A204.1 (cell line): ENCODE data around the gene ZNF274.
"Not testable (repeated sequence)": the region's sequence is repeated elsewhere in the genome, so short reads cannot be mapped to it uniquely, and the experiment has no call there.

ENCODE experiments used
- FAIRE-seq: peaks from 2 replicates; lab custom pipeline; 2012; peaks lifted over from hg19 to GRCh38; lab: Jason Lieb, UNC

Gene ZNF274

GRCh38 chr19:58212336-58213074 is 29.6 kb downstream of the ZNF274 start:
- FAIRE-seq: no peak

GRCh38 chr19:58213075-58213369 is 30.2 kb downstream of the ZNF274 start:
- FAIRE-seq: no peak

- no peak for FAIRE-seq
Observed at GRCh38 chr19:58217069-58217481, 34.2 kb downstream of the ZNF274 start.

- no peak for FAIRE-seq
Observed at GRCh38 chr19:58217607-58218391, 34.9 kb downstream of the ZNF274 start.

- no peak for FAIRE-seq
Observed at GRCh38 chr19:58218899-58219298, 36.0 kb downstream of the ZNF274 start.

- FAIRE-seq: no peak
Observed at GRCh38 chr19:58227964-58228584, 45.2 kb downstream of the ZNF274 start.

- no peak for FAIRE-seq
Observed at GRCh38 chr19:58228585-58229254, 45.9 kb downstream of the ZNF274 start, which contains the start of gene ZNF544. Gene ZNF544, plus strand, starts transcription at chr19:58228914. Its CDS starts 15,110 bp downstream, at chr19:58244024.

GRCh38 chr19:58229255-58229639 is 46.4 kb downstream of the ZNF274 start:
- no peak for FAIRE-seq

- FAIRE-seq: no peak
Observed at GRCh38 chr19:58237324-58237723, 54.5 kb downstream of the ZNF274 start.

- FAIRE-seq: no peak
Observed at GRCh38 chr19:58243351-58243750, 60.5 kb downstream of the ZNF274 start.

GRCh38 chr19:58248886-58249285 is 66.0 kb downstream of the ZNF274 start:
- FAIRE-seq: no peak

- FAIRE-seq: no peak
Observed at GRCh38 chr19:58252102-58252685, 69.3 kb downstream of the ZNF274 start.

GRCh38 chr19:58258259-58258658 is 75.4 kb downstream of the ZNF274 start:
- FAIRE-seq: not testable (repeated sequence)

GRCh38 chr19:58261600-58261967 is 78.7 kb downstream of the ZNF274 start:
- FAIRE-seq: no peak

GRCh38 chr19:58261968-58262921 is 79.4 kb downstream of the ZNF274 start:
- no peak for FAIRE-seq

- no peak for FAIRE-seq
Observed at GRCh38 chr19:58262922-58263296, 80.0 kb downstream of the ZNF274 start.
